Measurements from ENCODE around the gene WWOX.

WWOX gene

DNA sequence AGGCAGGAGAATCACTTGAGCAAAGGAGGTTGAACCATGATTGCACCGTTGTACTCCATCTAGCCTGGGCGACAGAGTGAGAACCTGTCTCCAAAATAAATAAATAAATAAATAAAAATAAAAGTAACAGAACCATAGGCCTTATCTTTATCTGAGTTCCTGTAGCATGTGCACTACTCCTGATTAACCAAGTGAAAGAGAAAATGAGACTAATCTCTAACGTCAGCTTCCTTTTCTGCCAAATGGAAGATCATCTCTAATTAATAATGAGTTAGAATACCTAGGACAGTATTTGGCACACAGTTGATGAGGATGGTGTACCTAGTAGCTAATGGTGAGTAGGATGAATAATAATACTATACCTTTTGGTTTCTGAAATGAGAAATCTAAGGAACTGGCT is 520.4 kb downstream of the WWOX start:
- H3K14ac ChIP-seq (ENCODE audit: low read length): no peak overlapping the region
- no peak overlapping the region for H4K12ac ChIP-seq (ENCODE audit: low read depth, low read length)
- H3K4me2 ChIP-seq (ENCODE audit: low read length): no peak overlapping the region
- no peak overlapping the region for H3K9ac ChIP-seq (ENCODE audit: low read length)
- H3K4me3 ChIP-seq (ENCODE audit: low read depth, low read length): no peak overlapping the region
- H4K8ac ChIP-seq (ENCODE audit: low read depth, low read length): no peak overlapping the region
- H3K23ac ChIP-seq (ENCODE audit: low read length): no peak overlapping the region
- no peaks in the 10 kb centered on the region for H3K27me3 ChIP-seq (ENCODE audit: insufficient read depth, low read length)
- H2BK120ac ChIP-seq (ENCODE audit: insufficient read depth, low read length, poor library complexity): no peak overlapping the region
- no peak overlapping the region for H4K91ac ChIP-seq (ENCODE audit: low read depth, low read length)
- no peak overlapping the region for H3K27ac ChIP-seq (ENCODE audit: low read depth, low read length)
- no peak overlapping the region for H2AFZ ChIP-seq (ENCODE audit: insufficient read depth, low read length, poor library complexity)
- no peak overlapping the region for H2AK5ac ChIP-seq (ENCODE audit: low read length)
- H2BK5ac ChIP-seq (ENCODE audit: low read depth, low read length, poor library complexity): no peak overlapping the region
- H2BK12ac ChIP-seq (ENCODE audit: low read length): no peak overlapping the region
- H3K79me2 ChIP-seq (ENCODE audit: control insufficient read depth, insufficient read depth, low read length, poor library complexity): no peaks in the 10 kb centered on the region
- no CpG with 5 or more reads among the region's 3 CpGs for WGBS (ENCODE audit: extremely low coverage, insufficient coverage, insufficient read length)
- no peaks in the 10 kb centered on the region for H3K36me3 ChIP-seq (ENCODE audit: control insufficient read depth in 1 of 2, insufficient read depth in 2 of 2, low read length in 2 of 2)
- no peaks in the 10 kb centered on the region for H3K79me1 ChIP-seq (ENCODE audit: low read length)
- H3K18ac ChIP-seq (ENCODE audit: low read length): no peak overlapping the region
- H3K4me1 ChIP-seq (ENCODE audit: control insufficient read depth in 1 of 2, insufficient read depth in 2 of 2, low read length in 2 of 2): no peaks in the 10 kb centered on the region
- H3K4ac ChIP-seq (ENCODE audit: low read depth, low read length): no peak overlapping the region
- no peaks in the 10 kb centered on the region for H3K9me3 ChIP-seq (ENCODE audit: insufficient read depth, low read depth, low read length)
- no peak for DNase-seq

DNA sequence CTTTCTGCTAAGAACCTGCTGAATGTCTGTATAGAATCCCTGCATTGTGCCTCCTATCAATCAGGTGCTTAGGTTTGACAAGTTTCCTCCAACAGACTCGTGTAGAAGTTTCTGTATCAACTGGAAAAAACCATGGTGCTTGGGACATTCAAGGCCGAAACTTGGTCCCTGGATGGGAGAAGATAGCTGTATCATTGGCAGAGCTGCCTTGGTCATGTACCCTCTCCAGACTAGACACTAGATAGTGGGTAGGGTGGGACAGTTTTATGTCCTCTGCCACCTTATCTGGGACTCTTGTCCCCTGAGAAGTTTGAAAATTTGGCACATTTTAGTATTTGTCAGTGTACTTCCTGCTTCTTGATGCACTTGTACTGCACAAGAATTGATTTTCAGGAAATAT is 520.8 kb downstream of the WWOX start:
- Histone ChIP-seq H3K79me2 (ENCODE audit: control insufficient read depth, insufficient read depth, low read length, poor library complexity) (no peaks in the 10 kb centered on the region), H3K4ac (ENCODE audit: low read depth, low read length) (no peak overlapping the region), H3K14ac (ENCODE audit: low read length) (no peak overlapping the region), H3K36me3 (ENCODE audit: control insufficient read depth in 1 of 2, insufficient read depth in 2 of 2, low read length in 2 of 2) (no peaks in the 10 kb centered on the region), H3K9ac (ENCODE audit: low read length) (no peak overlapping the region), H3K9me3 (ENCODE audit: insufficient read depth, low read depth, low read length) (no peaks in the 10 kb centered on the region), H3K27me3 (ENCODE audit: insufficient read depth, low read length) (no peaks in the 10 kb centered on the region), H4K91ac (ENCODE audit: low read depth, low read length) (no peak overlapping the region), H2AK5ac (ENCODE audit: low read length) (no peak overlapping the region), H4K12ac (ENCODE audit: low read depth, low read length) (no peak overlapping the region), H2BK5ac (ENCODE audit: low read depth, low read length, poor library complexity) (no peak overlapping the region), H3K4me3 (ENCODE audit: low read depth, low read length) (no peak overlapping the region), H2AFZ (ENCODE audit: insufficient read depth, low read length, poor library complexity) (no peak overlapping the region), H4K8ac (ENCODE audit: low read depth, low read length) (no peak overlapping the region), H3K79me1 (ENCODE audit: low read length) (no peaks in the 10 kb centered on the region), H3K27ac (ENCODE audit: low read depth, low read length) (no peak overlapping the region), H3K4me1 (ENCODE audit: control insufficient read depth in 1 of 2, insufficient read depth in 2 of 2, low read length in 2 of 2) (no peaks in the 10 kb centered on the region), H2BK12ac (ENCODE audit: low read length) (no peak overlapping the region), H3K4me2 (ENCODE audit: low read length) (no peak overlapping the region), H2BK120ac (ENCODE audit: insufficient read depth, low read length, poor library complexity) (no peak overlapping the region), H3K23ac (ENCODE audit: low read length) (no peak overlapping the region), H3K18ac (ENCODE audit: low read length) (no peak overlapping the region)
- DNase-seq: no peak
- WGBS (ENCODE audit: extremely low coverage, insufficient coverage, insufficient read length): no CpG with 5 or more reads among the region's 2 CpGs

DNA sequence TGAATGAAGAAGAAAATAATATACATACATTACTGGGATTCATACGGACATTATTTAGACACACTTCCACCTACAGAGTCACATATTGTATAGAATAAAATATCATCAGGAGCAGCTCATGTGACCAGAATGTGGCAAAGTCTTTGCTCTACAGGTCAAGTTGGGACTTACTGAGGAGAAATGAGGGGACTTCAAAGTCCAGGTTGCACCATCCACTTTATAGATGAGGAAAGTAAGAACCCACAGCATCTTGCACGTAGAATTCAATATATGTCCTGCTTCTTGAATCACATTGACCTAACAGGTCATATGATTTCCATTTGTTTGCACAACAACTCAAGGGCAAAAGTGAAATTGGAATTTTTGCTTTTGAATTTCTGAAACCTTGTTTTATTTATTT is 524.3 kb downstream of the WWOX start:
- Histone ChIP-seq H3K9me3 (ENCODE audit: insufficient read depth, low read depth, low read length) (no peaks in the 10 kb centered on the region), H2BK5ac (ENCODE audit: low read depth, low read length, poor library complexity) (no peak overlapping the region), H3K27me3 (ENCODE audit: insufficient read depth, low read length) (no peaks in the 10 kb centered on the region), H3K27ac (ENCODE audit: low read depth, low read length) (no peak overlapping the region), H2BK120ac (ENCODE audit: insufficient read depth, low read length, poor library complexity) (no peak overlapping the region), H3K23ac (ENCODE audit: low read length) (no peak overlapping the region), H2BK12ac (ENCODE audit: low read length) (no peak overlapping the region), H3K79me2 (ENCODE audit: control insufficient read depth, insufficient read depth, low read length, poor library complexity) (no peaks in the 10 kb centered on the region), H3K9ac (ENCODE audit: low read length) (no peak overlapping the region), H3K4me1 (ENCODE audit: control insufficient read depth in 1 of 2, insufficient read depth in 2 of 2, low read length in 2 of 2) (no peaks in the 10 kb centered on the region), H4K12ac (ENCODE audit: low read depth, low read length) (no peak overlapping the region), H2AFZ (ENCODE audit: insufficient read depth, low read length, poor library complexity) (no peak overlapping the region), H3K4me3 (ENCODE audit: low read depth, low read length) (no peak overlapping the region), H3K79me1 (ENCODE audit: low read length) (no peaks in the 10 kb centered on the region), H2AK5ac (ENCODE audit: low read length) (no peak overlapping the region), H3K36me3 (ENCODE audit: control insufficient read depth in 1 of 2, insufficient read depth in 2 of 2, low read length in 2 of 2) (no peaks in the 10 kb centered on the region), H3K4me2 (ENCODE audit: low read length) (no peak overlapping the region), H4K91ac (ENCODE audit: low read depth, low read length) (no peak overlapping the region), H3K4ac (ENCODE audit: low read depth, low read length) (no peak overlapping the region), H3K18ac (ENCODE audit: low read length) (no peak overlapping the region), H3K14ac (ENCODE audit: low read length) (no peak overlapping the region), H4K8ac (ENCODE audit: low read depth, low read length) (no peak overlapping the region)
- DNase-seq: no peak
- WGBS (ENCODE audit: extremely low coverage, insufficient coverage, insufficient read length): no CpG with 5 or more reads among the region's 2 CpGs

DNA sequence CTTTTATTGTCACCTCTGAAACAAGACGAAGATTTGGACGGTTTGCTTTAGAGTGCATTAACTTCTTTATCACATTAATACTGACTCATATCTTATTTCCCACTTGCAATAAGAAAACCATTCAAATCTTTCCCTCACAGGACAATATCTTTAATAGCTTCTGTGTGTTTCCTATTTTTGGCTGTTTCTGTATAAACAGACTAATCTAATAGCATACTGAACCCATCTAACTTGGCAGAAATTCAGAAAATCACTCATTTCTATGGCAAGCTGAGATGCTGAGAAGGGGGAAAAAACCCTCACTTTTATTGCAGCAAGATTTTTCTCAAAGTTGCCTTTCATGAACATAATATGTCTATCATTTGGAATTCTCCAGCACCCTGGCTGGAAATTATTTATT is 524.9 kb downstream of the WWOX start:
- no peak overlapping the region for H2BK12ac ChIP-seq (ENCODE audit: low read length)
- H2BK5ac ChIP-seq (ENCODE audit: low read depth, low read length, poor library complexity): no peak overlapping the region
- H3K9me3 ChIP-seq (ENCODE audit: insufficient read depth, low read depth, low read length): no peaks in the 10 kb centered on the region
- H2AK5ac ChIP-seq (ENCODE audit: low read length): no peak overlapping the region
- no peak overlapping the region for H2BK120ac ChIP-seq (ENCODE audit: insufficient read depth, low read length, poor library complexity)
- H3K79me1 ChIP-seq (ENCODE audit: low read length): no peaks in the 10 kb centered on the region
- no peak overlapping the region for H3K27ac ChIP-seq (ENCODE audit: low read depth, low read length)
- no peak overlapping the region for H3K4me2 ChIP-seq (ENCODE audit: low read length)
- no CpG with 5 or more reads among the region's 2 CpGs for WGBS (ENCODE audit: extremely low coverage, insufficient coverage, insufficient read length)
- H4K91ac ChIP-seq (ENCODE audit: low read depth, low read length): no peak overlapping the region
- no peak overlapping the region for H3K23ac ChIP-seq (ENCODE audit: low read length)
- no peak overlapping the region for H3K18ac ChIP-seq (ENCODE audit: low read length)
- no peak overlapping the region for H3K9ac ChIP-seq (ENCODE audit: low read length)
- no peak overlapping the region for H4K12ac ChIP-seq (ENCODE audit: low read depth, low read length)
- H3K14ac ChIP-seq (ENCODE audit: low read length): no peak overlapping the region
- no peaks in the 10 kb centered on the region for H3K4me1 ChIP-seq (ENCODE audit: control insufficient read depth in 1 of 2, insufficient read depth in 2 of 2, low read length in 2 of 2)
- H3K4me3 ChIP-seq (ENCODE audit: low read depth, low read length): no peak overlapping the region
- H4K8ac ChIP-seq (ENCODE audit: low read depth, low read length): no peak overlapping the region
- no peaks in the 10 kb centered on the region for H3K79me2 ChIP-seq (ENCODE audit: control insufficient read depth, insufficient read depth, low read length, poor library complexity)
- DNase-seq: no peak
- H3K36me3 ChIP-seq (ENCODE audit: control insufficient read depth in 1 of 2, insufficient read depth in 2 of 2, low read length in 2 of 2): no peaks in the 10 kb centered on the region
- H3K27me3 ChIP-seq (ENCODE audit: insufficient read depth, low read length): no peaks in the 10 kb centered on the region
- H3K4ac ChIP-seq (ENCODE audit: low read depth, low read length): no peak overlapping the region
- no peak overlapping the region for H2AFZ ChIP-seq (ENCODE audit: insufficient read depth, low read length, poor library complexity)
